Stimulated activated CD8-positive, alpha-beta memory T cell treated with anti-CD3 and anti-CD28 coated beads, Interleukin-7, amount 100 ng/mL, for 48 hours (primary cell): Measurements from ENCODE around the gene PTBP1.
"Not testable (repeated sequence)": the region's sequence is repeated elsewhere in the genome, so short reads cannot be mapped to it uniquely, and the experiment has no call there.

Experiments
- DNase-seq, 2 donors: peaks; one replicate each; pipeline ENCODE4 v3.0.0-alpha.2; 2020; ENCODE audit warnings: low read depth in 1 of 2; ENCODE audit errors: extremely low read depth in 1 of 2

PTBP1 gene

DNA sequence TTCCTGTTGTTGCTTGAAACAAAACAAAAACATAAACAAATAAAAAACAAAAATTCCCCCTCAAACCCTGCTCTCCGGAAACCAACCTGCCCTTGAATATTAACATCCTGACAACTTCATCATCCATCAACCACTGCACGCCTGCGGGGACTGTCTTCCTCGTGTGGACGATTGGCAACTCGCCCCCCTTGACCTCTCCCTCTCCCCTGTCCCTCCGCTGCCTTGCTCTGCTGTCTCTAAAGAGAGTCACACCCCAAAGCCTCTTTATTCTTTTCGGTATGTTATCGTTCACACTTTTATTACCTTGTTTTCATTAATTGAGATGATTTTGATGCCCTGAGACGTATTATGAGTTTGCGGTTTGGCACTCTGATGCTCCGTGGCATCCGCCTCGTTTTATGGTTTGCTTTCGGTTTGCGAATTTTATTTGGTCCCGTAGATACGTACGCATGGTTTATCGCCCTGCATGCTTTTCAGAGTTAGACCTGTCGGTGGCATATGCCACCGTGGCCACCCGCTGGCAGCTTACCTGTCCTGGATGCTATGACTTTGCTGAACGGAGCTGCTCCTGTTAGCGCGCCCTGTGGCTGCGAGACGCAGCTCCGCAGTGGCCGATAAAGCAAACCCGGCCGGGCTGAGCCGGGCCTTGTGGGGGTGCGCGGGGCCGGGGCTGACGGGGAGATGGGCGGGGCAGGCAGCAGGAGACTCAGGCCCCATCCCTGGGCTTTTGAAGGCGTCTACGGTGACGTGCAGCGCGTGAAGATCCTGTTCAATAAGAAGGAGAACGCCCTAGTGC lies 10.6 kb downstream of the PTBP1 start:
- no peak for DNase-seq

DNA sequence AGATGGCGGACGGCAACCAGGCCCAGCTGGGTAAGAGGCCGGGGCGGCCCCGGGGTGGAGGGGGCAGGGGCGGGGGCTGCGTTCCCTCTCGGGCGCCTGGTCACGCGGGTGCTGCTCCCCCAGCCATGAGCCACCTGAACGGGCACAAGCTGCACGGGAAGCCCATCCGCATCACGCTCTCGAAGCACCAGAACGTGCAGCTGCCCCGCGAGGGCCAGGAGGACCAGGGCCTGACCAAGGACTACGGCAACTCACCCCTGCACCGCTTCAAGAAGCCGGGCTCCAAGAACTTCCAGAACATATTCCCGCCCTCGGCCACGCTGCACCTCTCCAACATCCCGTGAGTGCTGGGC lies 11.1 kb downstream of the PTBP1 start:
- DNase-seq, result no peak

DNA sequence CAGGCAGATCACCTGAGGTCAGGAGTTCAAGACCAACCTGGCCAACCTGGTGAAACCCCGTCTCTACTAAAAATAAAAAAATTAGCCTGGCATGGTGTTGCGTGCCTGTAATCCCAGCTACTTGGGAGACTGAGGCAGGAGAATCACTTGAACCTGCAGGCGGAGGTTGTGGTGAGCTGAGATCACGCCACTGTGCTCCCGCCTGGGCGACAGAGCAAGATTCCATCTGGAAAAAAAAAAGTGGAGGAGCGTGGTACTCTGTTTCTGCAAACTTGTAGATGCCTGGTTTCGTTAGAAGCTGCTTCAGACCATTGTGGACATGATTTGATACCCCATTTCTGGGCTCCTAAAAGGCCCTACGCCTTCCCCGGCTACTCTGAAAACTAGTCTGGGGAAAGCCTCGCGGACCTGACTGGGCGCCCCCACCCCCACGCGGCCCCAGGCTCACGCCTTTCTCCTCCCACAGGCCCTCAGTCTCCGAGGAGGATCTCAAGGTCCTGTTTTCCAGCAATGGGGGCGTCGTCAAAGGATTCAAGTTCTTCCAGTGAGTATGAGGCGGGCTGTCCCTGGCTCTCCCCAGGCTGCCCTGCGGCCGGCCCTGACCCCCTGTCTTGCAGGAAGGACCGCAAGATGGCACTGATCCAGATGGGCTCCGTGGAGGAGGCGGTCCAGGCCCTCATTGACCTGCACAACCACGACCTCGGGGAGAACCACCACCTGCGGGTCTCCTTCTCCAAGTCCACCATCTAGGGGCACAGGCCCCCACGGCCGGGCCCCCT lies 13.0 kb downstream of the PTBP1 start:
- no peak for DNase-seq

DNA sequence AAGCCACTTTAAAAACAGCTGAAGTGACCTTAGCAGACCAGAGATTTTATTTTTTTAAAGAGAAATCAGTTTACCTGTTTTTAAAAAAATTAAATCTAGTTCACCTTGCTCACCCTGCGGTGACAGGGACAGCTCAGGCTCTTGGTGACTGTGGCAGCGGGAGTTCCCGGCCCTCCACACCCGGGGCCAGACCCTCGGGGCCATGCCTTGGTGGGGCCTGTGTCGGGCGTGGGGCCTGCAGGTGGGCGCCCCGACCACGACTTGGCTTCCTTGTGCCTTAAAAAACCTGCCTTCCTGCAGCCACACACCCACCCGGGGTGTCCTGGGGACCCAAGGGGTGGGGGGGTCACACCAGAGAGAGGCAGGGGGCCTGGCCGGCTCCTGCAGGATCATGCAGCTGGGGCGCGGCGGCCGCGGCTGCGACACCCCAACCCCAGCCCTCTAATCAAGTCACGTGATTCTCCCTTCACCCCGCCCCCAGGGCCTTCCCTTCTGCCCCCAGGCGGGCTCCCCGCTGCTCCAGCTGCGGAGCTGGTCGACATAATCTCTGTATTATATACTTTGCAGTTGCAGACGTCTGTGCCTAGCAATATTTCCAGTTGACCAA lies 13.7 kb downstream of the PTBP1 start:
- no peak for DNase-seq

DNA sequence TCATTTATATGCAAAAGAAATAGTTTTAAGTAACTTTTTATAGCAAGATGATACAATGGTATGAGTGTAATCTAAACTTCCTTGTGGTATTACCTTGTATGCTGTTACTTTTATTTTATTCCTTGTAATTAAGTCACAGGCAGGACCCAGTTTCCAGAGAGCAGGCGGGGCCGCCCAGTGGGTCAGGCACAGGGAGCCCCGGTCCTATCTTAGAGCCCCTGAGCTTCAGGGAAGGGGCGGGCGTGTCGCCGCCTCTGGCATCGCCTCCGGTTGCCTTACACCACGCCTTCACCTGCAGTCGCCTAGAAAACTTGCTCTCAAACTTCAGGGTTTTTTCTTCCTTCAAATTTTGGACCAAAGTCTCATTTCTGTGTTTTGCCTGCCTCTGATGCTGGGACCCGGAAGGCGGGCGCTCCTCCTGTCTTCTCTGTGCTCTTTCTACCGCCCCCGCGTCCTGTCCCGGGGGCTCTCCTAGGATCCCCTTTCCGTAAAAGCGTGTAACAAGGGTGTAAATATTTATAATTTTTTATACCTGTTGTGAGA lies 14.3 kb downstream of the PTBP1 start:
- DNase-seq, result no peak

DNA sequence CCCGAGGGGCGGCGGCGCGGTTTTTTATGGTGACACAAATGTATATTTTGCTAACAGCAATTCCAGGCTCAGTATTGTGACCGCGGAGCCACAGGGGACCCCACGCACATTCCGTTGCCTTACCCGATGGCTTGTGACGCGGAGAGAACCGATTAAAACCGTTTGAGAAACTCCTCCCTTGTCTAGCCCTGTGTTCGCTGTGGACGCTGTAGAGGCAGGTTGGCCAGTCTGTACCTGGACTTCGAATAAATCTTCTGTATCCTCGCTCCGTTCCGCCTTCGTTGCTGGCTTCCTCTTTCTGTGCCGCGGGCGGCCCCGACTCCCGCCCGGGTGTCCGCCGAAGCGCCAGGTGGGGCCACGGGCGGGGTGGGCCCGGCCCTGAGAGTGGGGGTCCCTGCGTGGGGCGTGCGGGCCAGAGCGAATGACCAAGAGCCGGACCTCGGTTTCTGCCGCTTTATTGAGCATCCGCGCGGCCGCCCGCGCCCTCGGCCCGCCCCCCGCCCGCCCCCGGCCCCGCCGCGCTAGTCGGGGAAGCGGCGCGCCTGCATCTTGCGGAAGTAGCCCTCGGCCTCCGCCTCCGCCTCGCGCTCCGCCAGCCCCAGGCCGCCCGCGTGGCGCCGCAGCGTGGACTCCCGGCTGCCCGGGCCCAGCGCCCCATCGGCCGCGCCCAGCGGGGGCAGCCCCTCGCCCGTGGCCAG lies 14.9 kb downstream of the PTBP1 start:
- no peak for DNase-seq

DNA sequence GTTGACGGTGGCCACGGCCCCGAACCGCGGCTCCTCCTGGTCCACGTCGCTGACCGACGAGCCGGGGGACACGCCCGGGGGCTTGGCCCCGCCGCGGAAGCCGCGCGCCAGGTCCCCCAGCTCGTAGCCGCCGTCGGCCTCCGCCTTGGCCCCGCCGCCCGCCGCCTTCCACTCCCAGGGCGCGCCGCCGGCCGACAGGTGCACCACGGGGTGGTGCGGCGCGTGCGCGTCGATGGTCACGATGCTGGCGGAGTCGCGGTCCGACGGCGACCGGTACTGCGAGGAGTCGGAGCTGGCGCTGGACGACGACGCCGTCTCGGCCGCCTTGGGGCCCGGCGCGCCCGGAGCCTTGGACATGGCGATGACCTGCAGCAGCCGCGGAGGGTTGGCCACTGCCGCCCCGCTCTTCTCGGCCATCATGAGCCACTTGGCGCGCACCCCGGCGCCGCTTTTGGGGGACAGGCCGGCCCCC lies 15.5 kb downstream of the PTBP1 start:
- DNase-seq, result no peak

DNA sequence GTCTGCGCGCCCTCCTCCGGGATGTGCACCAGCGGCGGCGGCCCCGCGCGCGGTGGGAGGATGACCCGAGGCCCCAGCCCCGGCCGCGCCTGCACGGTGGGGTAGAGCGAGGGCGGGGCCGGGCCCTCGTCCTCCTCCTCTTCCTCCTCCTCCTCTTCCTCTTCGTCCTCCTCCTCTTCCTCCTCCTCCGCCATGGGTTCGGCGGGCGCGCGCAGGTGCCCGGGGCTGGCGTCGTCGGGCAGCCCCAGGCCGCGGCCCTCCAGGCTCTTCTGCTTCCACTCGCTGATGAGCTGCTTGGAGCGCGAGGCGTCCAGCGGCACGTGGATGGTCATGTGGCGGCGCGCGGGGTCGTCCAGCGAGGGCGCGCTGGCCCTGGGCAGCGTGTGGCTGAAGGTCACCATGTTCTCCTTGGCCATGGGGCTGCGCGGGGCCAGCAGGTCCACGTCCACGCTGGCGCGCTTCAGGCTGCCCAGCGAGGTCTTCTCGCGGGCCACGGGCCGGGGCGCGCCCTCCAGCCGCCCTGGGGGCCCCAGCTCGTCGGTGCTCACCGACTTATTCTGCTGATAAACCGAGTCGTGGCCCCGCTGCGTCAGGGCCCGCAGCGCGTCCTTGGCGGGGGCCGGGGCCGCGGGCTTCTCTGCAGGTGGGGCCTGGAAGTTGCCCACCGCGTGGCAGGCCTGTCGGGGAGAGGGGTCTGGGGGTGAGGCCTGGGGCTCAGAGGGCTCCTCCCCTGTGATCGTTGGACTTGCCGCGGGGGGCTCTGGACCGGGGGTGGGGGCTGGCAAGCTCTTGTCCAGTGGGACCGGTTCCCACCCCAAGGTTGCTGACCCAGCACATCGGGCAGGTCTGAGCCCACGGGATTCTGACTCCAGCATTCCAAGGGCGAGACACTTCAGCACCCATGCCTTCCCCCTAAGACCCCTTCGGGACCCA lies 16.2 kb downstream of the PTBP1 start:
- no peak for DNase-seq

DNA sequence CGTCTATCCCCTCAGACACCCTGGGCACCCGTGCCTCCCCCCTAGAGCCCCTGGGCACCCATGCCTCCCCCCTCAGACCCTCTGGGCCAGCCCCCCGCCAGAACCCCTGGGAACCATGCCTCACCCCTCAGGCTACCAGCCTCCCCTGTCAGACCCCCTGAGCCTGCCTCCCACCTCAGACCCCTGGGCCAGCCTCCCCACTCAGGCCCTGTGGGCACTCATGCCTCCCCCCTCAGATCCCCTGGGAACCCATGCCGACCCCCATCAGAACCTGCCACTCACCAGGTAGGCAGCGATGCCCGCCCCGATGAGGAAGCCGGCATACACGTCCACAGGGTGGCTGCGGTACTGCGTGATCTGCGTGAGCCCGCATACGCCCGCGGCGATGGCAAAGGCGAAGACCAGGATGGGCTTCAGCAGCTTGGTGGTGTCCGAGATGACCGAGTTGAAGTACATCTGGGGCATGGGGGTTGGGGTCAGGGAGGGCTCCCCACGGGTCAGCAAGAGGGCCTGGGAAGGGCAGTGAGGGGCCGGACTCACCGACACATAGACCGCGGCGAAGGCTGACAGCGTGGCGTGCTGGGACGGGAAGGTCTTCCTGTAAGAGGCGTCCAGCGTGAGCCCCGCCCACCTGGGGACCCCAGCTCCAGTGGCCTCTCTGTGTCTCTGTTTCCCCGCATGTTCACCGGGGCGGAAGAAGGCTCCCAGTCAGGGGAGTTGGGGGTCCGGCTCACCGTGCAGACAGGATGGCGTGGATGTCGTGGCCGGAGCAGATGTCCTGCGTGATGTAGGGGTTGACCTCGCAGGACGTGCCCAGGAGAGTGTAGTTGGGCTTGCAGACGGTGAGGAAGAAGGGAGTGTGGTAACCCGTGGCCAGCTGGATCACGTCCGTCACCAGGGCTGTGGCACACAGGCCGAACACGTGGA lies 17.2 kb downstream of the PTBP1 start:
- no peak for DNase-seq

DNA sequence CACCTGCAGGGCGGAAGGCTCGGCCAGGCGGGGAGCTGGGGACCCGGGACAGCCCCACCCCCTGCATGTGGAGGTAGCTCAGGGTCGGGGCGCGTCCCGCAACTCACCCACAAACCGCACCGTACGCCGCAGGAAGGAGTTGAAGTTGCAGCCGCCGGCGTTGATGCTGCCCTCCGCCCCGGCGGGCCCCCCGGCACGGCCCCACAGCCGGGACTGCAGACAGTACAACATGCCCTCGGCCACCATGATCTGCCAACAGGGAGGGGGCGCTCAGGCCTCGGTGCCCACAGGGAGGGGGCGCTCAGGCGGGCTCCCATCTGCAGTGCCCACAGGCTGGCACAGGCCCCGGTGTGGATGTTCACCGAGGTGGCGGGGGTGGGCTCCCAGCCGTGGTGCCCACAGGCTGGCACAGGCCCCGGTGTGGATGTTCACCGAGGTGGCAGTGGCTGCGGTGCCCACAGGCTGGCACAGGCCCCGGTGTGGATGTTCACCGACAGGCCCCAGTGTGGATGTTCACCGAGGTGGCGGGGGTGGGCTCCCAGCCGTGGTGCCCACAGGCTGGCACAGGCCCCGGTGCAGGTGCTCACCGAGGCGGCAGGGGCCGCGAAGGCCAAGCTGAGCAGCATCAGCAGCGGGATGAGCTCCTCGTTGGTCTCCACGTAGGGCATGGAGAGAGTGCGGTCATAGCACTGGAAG lies 18.0 kb downstream of the PTBP1 start:
- no peak for DNase-seq

DNA sequence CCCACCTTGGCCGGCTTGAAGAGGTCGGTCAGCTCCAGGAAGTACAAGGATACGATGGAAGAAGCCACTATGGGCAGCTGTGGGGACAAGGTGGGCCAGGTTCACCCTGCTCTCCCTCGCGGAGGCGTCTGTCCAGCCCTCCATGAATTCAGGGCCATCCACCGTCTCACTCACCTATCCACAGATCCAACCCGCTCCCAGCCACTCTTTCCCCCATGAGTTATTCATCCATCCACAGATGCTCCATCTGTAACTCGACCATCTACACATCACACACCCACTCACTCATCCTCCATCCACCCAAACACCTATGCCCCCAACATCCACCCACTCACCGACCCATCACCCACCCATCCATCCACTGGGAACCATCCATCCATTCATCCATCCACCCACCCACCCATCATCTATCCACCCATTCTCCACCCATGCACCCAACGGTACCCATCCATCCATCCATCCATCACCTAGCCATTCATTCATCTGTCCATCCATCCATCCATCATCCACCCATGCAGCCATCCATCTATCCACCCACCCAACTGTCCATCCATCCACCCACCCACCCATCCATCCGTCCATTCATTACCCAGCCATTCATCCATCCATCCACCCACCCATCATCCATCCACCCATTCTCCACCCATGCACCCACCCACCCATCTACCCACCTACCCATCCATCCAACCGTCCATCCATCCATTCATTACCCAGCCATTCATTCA lies 18.7 kb downstream of the PTBP1 start:
- no peak for DNase-seq

DNA sequence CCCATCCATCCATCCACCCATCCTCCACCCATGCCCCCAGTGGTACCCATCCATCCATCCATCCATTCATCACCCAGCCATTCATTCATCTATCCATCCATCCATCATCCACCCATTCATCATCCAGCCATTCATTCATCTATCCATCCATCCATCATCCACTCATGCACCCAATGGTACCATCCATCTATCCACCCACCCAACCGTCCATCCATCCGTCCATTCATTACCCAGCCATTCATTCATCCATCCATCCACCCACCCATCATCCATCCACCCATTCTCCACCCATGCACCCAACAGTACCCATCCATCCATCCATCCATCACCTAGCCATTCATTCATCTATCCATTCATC lies 19.2 kb downstream of the PTBP1 start:
- no peak for DNase-seq

DNA sequence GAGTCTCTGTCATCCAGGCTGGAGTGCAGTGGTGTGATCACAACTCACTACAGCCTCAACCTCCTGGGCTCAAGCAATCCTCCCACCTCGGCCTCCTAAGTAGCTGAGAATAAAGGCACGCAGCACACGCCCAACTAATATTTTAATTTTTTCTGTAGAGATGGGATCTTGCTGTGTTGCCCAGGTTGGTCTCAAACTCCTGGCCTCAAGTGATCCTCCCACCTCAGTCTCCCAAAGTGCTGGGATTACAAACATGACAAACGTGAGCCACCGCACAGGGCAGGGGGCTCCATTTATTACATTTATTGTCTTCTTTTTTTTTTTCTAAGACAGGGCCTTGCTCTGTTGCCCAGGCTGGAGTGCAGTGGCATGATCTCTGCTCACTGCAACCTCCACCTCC lies 23.0 kb downstream of the PTBP1 start:
- not testable (repeated sequence) for DNase-seq

DNA sequence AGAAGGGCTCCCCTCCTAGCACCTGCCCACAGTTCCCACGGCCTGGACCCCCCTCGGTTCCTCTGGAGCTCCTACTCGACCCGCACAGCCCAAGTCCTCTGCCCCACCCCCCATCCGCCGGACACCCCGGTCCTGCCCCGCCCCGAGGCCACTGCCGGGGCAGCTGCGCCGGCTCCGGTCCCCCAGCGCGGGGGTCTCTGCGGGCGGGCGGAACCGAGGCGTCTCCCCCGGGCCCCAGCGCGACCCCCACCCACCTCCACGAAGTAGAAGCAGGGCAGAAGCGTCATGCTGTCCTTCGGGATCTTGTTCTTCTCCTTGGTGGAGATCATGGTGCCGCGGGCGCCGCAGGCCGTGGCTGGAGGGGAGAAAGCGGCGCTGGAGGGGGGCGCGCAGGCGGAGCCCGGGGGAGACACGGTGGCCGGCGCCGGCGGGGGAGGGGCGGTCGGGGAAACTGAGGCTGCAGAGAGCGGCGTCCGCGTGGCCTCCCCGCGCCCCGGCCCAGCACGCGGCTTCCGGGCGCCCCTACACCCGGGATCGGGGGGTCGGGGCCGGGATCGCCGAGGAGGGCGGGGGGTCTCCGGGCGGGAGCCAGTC lies 24.1 kb downstream of the PTBP1 start:
- DNase-seq, result no peak

DNA sequence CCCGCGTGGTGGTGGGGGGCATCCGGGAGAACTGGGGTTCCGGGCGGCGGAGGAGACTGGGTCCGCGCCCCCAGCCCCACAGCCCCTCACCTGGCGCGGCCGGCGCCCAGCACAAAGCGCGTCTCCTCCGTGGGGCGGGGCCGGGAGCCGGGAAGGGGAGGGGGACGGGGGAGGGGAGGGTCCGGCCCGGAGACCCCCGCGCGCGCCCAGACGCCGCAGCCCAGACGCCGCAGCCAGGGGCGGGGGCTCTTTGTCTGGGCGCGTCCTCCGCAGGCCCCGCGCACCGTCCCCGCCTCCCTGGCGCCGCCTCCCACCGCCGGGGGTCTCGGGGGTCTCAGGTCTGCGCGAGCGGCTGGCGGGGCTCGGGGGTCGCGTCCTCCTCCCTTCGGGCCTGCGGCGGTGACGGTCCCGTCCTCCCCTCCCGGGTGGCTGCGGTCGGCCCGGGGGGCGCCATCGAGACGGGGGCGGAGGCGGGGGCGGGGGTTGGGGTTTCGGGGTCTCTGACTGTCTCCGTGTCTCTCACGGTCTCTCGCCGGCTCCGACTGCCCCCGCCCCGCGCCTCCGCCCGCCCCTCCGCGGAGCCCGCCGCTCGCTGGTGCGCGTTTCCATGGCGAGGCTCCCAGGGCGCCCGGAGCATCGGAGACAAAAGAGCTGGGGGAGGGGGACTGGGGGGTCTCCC lies 24.7 kb downstream of the PTBP1 start, which contains the start of gene PLPPR3:
Gene PLPPR3, minus strand, starts transcription at position 131 of the 679 bp plus-strand sequence. CDS start 396 bp downstream, outside the sequence.
- DNase-seq, result no peak

DNA sequence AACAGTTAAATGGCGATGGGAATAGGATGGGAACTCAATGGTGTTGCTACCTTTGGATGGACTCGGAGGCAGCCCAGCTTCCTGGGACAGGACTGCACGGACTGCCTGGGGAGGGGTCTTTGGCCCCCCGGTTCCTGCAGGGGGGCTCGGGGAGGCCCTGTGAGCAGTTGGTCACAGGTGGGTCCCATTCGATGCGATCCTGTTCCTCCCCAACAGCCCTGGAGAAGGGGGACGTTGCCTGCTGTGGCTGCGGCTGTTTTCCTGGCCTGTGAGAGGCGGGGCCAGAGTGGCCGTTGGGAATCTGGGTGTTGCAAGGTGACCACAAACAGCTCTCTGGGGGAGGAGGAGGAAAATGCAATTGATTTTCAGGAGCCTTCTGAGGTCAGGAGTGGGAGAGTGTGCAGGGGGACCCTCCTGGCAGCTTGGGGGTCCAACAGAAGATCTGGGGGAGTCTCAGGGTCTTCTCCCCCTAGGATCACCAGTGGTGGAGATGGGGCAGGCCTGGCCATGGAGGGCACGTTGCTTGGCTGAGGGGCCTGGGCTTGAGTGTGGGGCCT lies 26.4 kb downstream of the PTBP1 start:
- DNase-seq, result no peak
